NCI-H524 (cell line): ENCODE results near the gene DOK7.

ENCODE experiments used
- DNase-seq, 2 experiments: peaks; one replicate each; lab custom pipeline; 2025; lab: John Stamatoyannopoulos, UW

Gene DOK7

GRCh38 chr4:3487861-3488260, 24.8 kb downstream of the DOK7 start:
- no peak for DNase-seq

- no peak for DNase-seq
Measured at GRCh38 chr4:3488820-3489219, 25.7 kb downstream of the DOK7 start.

- DNase-seq, result peak in 1 of 2 experiments; percentile 36
Measured at GRCh38 chr4:3489451-3489962, 26.4 kb downstream of the DOK7 start.

DNA sequence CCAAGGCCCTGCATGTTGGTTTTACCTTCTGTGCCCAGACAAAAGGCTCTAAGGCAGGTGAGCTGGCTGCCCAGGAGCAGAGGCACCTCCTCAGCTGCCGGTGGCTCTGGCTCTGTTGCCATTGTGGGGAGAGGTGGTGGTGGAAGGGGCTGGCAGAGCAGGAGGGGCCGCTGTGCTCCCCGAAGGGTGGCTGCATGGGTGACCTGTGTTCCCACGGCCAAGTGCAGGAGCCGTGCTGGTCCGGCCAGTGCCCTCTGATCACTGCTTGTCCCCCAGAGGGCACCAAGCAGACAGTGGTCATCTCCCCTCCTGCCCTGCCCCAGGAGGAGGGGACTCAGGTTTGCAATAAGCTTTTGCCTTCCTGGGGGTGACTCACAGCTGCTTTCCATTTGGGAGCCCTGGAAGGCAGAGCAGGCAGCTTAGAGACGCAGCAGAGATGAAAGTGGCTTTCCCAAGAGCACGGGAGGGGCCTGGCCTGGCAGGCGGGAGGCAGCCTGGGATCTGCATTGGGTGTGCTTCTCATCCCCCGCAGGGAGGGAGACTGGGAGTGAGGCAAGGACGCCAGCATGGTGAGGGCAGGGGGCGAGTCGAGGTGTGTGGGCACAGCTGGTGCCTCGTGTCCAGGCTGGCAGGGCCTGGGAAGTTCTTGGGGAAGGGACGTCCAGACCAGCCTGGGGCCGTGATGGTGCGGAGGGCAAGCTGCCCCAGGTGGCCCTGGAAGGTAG, 28.7 kb downstream of the DOK7 start:
- DNase-seq, result no peak

DNA sequence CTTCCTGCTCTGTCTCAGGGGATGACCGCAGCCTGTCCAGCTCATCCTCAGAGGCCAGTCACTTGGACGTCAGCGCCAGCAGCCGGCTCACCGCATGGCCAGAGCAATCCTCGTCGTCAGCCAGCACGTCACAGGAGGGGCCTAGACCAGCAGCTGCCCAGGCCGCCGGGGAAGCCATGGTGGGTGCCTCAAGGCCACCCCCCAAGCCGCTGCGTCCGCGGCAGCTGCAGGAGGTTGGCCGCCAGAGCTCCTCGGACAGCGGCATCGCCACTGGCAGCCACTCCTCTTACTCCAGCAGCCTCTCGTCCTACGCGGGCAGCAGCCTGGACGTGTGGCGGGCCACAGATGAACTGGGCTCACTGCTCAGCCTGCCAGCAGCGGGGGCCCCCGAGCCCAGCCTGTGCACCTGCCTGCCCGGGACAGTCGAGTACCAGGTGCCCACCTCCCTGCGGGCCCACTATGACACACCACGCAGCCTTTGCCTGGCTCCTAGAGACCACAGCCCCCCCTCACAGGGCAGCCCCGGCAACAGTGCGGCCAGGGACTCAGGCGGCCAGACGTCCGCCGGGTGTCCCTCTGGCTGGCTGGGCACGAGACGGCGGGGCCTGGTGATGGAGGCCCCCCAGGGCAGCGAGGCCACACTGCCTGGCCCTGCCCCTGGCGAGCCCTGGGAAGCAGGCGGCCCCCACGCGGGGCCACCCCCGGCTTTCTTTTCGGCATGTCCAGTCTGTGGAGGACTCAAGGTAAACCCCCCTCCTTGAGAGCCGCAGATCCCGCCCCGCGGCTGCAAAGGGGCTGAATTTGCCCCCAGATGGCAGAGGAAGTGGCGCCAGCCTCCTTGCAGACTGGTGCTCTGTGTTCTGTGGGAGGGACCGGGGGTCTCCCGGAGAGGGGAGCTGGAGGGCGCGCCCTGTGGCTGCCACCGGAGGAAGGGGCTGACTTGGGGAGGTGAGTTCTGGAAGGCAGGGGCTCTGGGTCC, 29.9 kb downstream of the DOK7 start:
- peak in 1 of 2 experiments; percentile 24 for DNase-seq

- DNase-seq, result no peak
Measured at GRCh38 chr4:3493720-3494461, 30.8 kb downstream of the DOK7 start.

DNA sequence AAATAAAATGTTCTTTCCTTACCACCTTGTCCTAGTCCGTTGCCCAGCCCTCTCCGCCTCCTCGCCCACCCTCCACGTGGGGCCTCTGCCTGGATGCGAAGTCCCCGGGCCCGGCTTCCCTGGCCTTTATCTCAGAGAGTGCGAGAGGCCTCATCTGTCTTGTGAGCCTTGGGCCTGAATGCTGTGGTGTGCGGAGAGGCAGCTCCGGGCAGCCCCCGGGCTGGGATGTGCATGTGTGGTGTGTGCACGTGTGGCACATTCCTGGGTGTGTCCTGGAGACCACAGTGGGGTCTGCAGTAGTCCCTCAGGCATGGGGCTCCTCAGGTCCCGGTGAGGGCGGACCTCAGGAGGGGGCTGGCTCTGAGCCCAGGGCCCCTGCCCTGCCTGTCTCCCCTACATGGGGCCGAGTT, 31.4 kb downstream of the DOK7 start:
- DNase-seq, result no peak

- no peak for DNase-seq
Measured at GRCh38 chr4:3495204-3495975, 32.3 kb downstream of the DOK7 start.

DNA sequence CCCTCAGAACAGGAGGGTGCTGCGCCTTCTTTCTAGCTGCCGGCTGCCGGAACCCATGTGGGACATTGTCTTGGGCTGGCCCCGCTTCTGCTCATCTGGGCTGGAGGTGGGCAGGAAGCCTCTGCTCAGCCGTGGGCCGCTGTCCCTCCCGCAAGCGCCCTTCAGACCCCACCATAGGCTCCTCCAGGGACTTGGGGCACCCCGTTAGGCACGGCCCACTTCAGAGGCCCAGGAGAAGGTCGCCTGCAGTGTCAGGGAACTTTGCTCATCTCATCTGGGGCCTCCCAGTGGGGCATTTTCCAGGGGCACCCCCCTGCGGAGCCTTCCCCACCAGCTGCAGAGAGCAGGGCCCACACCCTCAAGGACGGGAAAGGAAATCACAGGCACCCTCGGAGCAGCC, 32.9 kb downstream of the DOK7 start:
- no peak for DNase-seq

- DNase-seq, result no peak
Measured at GRCh38 chr4:3497095-3497494, 34.0 kb downstream of the DOK7 start.

GRCh38 chr4:3497523-3498389, 34.6 kb downstream of the DOK7 start:
- no peak for DNase-seq

DNA sequence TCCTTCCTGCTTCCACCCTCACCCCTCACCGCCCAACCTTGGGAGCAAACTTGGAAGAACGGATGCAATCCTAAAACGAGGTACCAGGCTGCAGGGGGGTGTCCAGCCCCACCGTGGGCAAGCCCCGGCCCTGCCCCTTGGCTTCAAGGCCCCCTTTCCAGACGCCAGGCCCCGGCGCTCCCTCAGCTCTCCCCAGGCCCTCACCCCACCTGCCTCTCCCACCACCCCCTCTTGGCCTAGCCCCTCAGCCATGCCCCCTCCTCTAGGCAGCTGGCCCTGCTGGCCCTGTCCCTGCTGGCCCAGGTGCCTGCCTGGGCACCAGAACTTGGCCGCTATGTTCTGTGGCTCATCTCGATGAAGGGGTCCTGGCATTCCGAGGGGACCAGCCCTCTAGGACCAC, 35.3 kb downstream of the DOK7 start:
- no peak for DNase-seq

GRCh38 chr4:3498901-3499510, 35.9 kb downstream of the DOK7 start:
- no peak for DNase-seq

DNA sequence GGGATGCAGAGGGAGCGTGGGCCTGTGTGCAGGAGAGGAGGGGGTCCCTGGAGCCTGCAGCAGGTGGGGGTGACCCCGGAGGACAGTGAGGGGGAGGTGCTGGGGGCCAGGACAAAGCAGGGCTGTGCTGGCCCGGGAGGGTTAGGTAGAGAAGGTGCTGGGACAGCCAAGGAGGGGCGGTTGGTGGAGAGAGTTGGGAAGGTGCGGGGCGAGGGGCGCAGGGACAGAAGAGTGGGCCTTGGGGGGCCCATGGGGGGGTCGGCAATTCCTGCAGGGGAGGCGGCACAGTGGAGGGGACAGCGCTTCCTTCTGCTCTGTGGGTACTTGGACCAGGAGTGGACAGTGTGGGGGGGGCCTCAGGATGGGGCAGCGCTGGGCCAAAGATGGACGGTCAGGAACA, 36.6 kb downstream of the DOK7 start:
- no peak for DNase-seq

DNA sequence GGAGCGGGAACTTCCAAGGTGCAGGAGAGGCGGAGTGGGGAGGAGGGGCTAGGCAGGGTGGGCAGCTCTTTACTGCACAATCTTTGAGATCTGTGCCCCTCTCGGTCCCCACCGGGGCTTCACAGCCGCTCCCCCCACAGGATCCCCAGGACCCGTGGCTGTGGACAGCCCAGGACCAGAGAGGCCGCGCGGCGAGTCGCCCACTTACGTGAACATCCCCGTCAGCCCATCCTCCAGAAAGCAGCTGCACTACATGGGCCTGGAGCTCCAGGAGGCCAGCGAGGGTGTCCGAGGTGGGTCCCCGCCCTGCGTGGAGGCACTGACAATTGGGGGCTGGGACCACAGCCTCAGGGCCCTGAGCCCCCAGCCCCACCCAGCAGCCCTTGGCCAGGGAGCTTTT, 37.0 kb downstream of the DOK7 start:
- no peak for DNase-seq

DNA sequence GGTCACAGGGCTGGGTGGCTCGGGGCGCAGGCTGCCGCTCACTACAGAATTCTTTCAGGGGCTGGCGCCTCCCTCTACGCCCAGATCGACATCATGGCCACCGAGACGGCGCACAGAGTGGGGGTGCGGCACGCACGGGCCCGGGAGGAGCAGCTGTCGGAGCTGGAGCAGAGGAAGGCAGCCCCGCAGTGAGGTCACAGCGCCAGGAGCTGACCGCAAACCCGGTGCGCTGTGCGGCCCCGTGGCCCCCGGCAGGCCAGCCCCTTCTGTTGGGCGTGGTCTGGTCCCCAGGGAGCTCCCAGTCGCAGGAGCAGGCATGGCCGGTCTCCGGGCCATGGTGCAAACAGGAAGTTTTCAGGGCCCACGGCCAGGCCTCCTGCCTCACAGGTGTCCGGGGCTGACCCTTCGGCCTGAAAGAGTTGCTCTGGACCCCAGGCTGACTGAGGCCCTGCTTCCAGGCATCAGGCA, 37.6 kb downstream of the DOK7 start:
- no peak for DNase-seq

DNA sequence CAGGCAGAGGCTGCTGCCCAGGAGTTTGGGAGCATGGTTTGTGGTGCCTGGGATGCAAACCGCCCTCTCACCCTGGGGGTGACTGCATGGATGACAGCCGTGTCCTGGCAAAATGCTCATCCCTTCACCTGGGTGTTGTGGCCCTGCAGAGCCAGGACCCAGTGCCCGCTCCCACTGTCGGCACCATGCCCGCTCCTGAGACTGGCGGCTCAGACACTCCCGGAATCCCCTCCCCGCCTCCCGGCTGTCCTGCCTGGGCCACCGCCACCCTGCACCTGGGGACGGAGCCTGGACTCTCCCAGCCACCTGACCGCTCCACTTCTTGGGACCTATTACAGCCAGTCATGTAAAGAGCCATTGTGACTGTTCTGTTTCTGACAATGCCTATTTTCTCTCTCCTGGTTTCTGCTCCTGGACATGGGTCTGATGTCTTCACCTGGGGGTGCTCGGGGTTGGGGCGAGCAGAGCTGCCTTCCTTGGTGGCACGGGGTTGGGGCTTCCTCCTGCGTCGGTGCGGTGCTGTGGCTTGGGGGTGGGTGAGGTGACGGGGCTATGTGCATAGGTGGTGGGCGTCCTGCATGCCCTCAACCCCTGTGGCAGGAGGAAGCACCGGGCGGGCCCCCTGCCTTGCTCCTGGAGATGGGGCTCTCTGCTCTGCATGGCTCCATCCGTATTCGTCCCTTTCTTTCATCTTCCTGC, 38.2 kb downstream of the DOK7 start:
- no peak for DNase-seq

- DNase-seq, result no peak
Measured at GRCh38 chr4:3501825-3502425, 38.8 kb downstream of the DOK7 start.
